ENCODE data around the gene TRPT1. TPM values are rescaled to one million over a fixed set of nuclear protein-coding genes. Genes with fewer than 3 reads are reported as not detected.
"Not testable (repeated sequence)": the region's sequence is repeated elsewhere in the genome, so short reads cannot be mapped to it uniquely, and the experiment has no call there.

TRPT1 gene
- total RNA-seq, 1 experiment from 2014 or later: 37.4 TPM

- DNase-seq (ENCODE audit: low read depth): no peak
Observed at GRCh38 chr11:64258946-64259532, 33.1 kb upstream of the TRPT1 start.

DNA sequence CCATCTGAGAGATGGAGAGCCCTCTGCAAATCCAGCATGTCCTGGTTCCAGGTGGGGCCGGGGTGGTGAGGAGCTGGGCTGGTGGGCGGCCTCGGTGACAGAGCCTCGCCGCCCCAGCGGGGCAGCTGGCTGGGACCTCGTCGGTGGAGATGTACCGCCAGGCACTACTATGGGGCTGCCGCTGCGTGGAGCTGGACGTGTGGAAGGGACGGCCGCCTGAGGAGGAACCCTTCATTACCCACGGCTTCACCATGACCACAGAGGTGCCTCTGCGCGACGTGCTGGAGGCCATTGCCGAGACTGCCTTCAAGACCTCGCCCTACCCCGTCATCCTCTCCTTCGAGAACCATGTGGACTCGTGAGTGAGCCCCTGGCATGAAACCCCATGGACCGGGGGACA, 32.4 kb upstream of the TRPT1 start:
- no peak for DNase-seq (ENCODE audit: low read depth)

DNA sequence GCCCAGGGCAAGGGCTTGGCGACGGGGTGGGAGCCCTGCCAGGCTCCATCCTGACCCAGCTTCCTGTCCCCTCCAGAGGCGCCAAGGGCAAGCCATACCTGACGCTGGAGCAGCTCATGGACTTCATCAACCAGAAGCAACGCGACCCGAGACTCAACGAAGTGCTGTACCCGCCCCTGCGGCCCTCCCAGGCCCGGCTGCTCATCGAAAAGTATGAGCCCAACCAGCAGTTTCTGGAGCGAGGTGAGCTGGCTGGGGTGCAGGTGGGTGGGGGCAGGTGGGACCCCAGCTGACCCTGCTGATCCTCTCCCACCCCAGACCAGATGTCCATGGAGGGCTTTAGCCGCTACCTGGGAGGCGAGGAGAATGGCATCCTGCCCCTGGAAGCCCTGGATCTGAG, 30.3 kb upstream of the TRPT1 start:
- DNase-seq (ENCODE audit: low read depth): no peak

- no peak for DNase-seq (ENCODE audit: low read depth)
Observed at GRCh38 chr11:64255135-64256128, 29.4 kb upstream of the TRPT1 start.

- no peak for DNase-seq (ENCODE audit: low read depth)
Observed at GRCh38 chr11:64254326-64254725, 28.3 kb upstream of the TRPT1 start.

DNA sequence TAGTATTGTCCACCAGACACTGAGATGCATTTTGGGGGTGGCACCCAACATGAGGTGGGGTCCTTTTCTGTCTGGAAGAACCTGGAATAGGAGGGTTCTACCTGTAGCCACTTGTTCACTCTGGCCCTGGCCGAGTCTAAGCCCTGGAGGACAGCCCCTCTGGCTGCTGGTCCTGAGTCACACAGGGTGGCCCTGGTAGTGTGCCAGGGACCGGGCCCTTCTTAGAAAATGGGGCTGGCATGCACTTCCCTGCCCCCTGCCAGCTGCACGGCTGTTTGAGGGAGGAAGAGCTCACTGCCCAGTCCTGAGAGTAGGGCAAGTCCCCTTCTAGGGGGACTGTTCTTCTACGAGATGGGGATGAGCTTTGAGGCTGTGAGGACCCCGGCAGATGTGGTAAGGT, 27.5 kb upstream of the TRPT1 start:
- no peak for DNase-seq (ENCODE audit: low read depth)

- no peak for DNase-seq (ENCODE audit: low read depth)
Observed at GRCh38 chr11:64253043-64253442, 27.1 kb upstream of the TRPT1 start.

GRCh38 chr11:64252003-64252872, 26.3 kb upstream of the TRPT1 start:
- DNase-seq (ENCODE audit: low read depth): peak; percentile 22

GRCh38 chr11:64251753-64252002, 25.7 kb upstream of the TRPT1 start:
- DNase-seq (ENCODE audit: low read depth): peak; percentile 6

DNA sequence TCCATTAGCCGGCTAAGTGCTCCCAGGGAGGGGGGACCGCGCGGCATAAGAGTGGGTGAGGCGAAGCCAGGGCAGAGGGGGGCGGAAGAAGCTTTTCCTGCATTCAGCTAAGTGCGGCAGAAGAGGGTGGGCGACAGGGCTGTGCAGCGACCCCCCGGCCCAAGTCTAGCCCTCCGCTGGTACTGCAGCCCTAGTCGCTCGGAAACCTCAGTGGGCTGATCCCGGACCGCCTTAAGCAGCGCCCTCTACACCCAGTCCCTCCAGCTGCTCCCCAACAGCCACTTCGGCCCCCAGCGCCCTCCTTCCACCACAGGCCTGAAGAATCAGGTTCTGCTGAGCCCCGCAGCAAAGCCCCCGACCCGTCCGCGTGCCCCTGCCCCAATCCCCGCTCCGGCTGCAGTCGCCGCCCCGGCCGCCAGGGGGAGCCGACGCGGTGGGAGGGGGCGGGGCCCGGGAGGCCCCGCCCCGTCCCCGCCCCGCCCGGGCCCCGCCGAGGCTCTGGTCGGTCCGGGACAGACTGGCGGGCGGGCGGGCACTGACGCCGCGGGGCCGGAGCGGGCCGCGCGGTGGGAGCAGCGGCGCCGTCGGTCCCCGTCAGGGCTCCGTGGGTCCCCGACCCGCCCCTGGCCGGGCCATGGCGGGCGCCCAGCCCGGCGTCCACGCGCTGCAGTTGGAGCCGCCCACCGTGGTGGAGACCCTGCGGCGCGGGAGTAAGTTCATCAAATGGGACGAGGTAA, 25.2 kb upstream of the TRPT1 start, which contains the start of gene PLCB3:
Gene PLCB3, plus strand, starts transcription at position 515 of the 737 bp plus-strand sequence. Its CDS starts 120 bp downstream, at position 635.
- DNase-seq (ENCODE audit: low read depth): peak; percentile 23

GRCh38 chr11:64250415-64251015, 24.5 kb upstream of the TRPT1 start:
- no peak for DNase-seq (ENCODE audit: low read depth)

DNA sequence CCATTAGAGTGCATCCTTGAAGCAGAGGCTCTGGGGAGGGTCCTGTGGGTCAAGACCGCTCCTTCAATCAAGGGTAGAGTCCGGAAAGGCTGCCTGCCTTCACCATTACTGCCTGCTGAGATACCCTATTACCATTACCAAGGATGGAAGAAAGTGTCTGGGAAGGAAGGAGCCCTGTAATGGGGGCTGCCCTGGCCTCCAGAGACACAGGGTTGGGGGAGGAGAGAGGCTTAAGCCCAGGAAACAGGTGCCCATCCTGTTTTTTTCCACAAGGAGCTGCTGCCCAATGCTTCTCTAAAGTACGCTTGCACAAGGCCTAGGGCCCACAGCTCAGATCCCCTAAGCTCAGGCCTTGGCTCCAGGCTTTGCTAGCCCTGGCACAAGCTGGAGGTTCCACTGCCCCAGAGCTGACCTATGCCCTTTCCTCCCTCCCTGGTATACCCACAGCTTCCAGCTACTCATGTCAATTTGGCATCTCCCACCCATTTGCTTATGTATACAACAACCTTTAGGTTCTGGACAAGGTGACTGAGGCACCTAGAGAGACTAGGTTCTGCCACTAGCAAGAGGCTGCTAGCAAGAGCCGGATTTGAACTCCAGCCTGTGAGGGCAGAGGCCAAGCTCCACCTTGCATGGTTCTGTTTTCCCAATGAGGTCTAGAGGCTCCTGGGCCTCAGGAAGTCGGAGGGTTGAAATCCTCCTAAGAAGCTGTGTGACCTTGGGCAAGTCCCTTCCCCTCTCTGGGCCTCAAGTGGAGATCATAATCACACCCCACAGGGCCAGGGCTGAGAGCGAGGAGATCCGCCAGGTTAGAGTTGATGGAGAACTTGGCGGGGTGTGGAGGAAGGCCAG, 23.8 kb upstream of the TRPT1 start:
- no peak for DNase-seq (ENCODE audit: low read depth)

DNA sequence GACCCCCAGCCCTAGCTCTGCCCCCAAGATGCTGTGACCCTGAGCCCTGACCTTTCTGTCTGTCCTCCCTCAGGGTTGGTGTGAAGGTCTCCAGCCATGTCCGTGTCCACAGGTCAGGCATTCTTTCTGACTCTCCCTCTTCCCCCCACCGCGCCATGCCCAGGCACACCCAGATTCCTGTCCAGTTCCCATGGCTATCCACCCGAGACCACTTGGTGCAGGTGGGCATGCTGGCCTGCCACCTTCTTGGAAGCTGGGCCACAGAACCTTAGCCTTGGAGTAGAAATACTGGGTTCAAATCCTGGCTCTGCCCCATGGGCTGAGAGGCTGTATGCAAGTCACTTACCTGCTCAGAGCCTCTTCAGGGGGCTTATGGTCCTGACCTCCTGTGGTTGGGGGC, 23.1 kb upstream of the TRPT1 start:
- DNase-seq (ENCODE audit: low read depth): no peak

- DNase-seq (ENCODE audit: low read depth): no peak
Observed at GRCh38 chr11:64248578-64248977, 22.6 kb upstream of the TRPT1 start.

GRCh38 chr11:64247729-64248531, 21.9 kb upstream of the TRPT1 start:
- DNase-seq (ENCODE audit: low read depth): no peak

GRCh38 chr11:64246871-64247728, 21.1 kb upstream of the TRPT1 start, which contains the start of gene PPP1R14B:
Gene PPP1R14B, minus strand, starts transcription at chr11:64246943. Its CDS starts 270 bp downstream, at chr11:64246673.
- peak; percentile 90 for DNase-seq (ENCODE audit: low read depth)

DNA sequence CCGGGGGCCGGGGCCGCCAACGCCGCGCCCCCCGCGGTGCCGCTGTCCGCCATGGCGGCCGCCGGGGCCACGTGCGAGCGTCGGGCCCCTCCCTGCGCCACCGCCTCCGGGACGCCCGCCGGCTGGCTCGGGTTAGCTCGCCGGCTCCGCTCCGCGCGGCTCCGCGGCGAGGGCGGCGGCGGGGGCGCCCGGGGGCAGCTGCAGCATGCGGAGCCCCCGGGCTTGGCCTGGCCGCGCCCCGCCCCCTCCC, 20.6 kb upstream of the TRPT1 start:
- DNase-seq (ENCODE audit: low read depth): not testable (repeated sequence)

Measured in HT1080 (cell line).